Measurements from ENCODE around the gene ADISSP.

ADISSP gene

DNA sequence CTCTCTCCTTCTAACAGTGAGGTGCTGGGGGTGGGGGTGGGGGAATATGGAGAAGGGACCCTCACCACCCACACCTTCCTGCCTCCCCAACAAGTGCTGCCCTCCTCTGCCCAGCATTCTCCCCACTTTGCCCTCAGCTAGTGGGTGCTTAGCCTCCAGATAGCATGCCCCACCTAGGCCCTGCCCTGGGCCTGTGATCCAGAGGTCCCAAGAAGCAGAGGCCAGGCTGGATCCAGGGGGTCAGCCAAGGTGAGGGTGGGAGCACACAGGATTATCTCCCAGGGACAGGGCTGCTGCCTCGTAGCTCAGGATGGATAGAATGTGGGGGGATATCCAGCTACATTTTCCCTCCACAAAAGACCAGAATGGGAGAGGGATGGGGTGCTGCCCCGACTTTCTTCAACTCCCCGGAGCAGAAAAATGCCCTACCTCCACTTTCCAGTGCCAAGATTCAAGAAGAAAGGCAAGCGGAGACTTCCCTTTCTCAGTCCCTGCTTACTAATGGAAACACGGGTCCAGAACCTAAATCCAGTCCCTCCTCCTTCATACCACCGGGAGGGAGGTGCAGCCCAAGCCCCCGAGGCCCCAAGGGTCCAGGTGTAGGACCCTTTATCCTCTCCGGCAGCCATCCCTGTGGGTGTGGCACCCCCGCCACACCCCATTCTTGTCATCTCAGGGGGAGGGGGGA is 987 bp downstream of the ADISSP start:
- Histone ChIP-seq H3K36me3 (ENCODE audit: low read length) (no peaks in the 10 kb centered on the region), H3K27me3 (ENCODE audit: low read length) (no peaks in the 10 kb centered on the region), H3K4me2 (ENCODE audit: low read depth, low read length, poor library complexity, severe bottlenecking) (peak overlapping the region; percentile 80), H3K9me3 (ENCODE audit: insufficient read depth, low read length) (no peaks in the 10 kb centered on the region), H2AFZ (ENCODE audit: low read depth, low read length, severe bottlenecking) (no peak overlapping the region), H3K79me2 (ENCODE audit: insufficient read depth, low read length) (peaks cover 34% of the 10 kb centered on the region), H3K4me3 (ENCODE audit: insufficient read depth, low read length, poor library complexity, severe bottlenecking) (peak overlapping the region; percentile 97), H3K27ac (ENCODE audit: low read depth, low read length) (no peak overlapping the region), H3K9ac (ENCODE audit: low read length) (peak overlapping the region; percentile 92), H4K20me1 (ENCODE audit: low read depth, low read length) (no peaks in the 10 kb centered on the region), H3F3A (ENCODE audit: insufficient read depth) (peaks cover 7% of the 10 kb centered on the region; the same call in 1 of the 2 replicates), H3K9me2 (replicated peaks; ENCODE audit: insufficient read depth, low read length) (no peaks in the 10 kb centered on the region)
- TF ChIP-seq EZH2phosphoT487 (conservative IDR thresholded peaks at IDR 0.05; ENCODE audit: low read length) = no peak
- TF ChIP-seq, protein P1, sequence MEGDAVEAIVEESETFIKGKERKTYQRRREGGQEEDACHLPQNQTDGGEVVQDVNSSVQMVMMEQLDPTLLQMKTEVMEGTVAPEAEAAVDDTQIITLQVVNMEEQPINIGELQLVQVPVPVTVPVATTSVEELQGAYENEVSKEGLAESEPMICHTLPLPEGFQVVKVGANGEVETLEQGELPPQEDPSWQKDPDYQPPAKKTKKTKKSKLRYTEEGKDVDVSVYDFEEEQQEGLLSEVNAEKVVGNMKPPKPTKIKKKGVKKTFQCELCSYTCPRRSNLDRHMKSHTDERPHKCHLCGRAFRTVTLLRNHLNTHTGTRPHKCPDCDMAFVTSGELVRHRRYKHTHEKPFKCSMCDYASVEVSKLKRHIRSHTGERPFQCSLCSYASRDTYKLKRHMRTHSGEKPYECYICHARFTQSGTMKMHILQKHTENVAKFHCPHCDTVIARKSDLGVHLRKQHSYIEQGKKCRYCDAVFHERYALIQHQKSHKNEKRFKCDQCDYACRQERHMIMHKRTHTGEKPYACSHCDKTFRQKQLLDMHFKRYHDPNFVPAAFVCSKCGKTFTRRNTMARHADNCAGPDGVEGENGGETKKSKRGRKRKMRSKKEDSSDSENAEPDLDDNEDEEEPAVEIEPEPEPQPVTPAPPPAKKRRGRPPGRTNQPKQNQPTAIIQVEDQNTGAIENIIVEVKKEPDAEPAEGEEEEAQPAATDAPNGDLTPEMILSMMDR (IDR thresholded peaks at IDR 0.05; ENCODE audit: insufficient read depth, low read length, poor library complexity, severe bottlenecking) = no peak

DNA sequence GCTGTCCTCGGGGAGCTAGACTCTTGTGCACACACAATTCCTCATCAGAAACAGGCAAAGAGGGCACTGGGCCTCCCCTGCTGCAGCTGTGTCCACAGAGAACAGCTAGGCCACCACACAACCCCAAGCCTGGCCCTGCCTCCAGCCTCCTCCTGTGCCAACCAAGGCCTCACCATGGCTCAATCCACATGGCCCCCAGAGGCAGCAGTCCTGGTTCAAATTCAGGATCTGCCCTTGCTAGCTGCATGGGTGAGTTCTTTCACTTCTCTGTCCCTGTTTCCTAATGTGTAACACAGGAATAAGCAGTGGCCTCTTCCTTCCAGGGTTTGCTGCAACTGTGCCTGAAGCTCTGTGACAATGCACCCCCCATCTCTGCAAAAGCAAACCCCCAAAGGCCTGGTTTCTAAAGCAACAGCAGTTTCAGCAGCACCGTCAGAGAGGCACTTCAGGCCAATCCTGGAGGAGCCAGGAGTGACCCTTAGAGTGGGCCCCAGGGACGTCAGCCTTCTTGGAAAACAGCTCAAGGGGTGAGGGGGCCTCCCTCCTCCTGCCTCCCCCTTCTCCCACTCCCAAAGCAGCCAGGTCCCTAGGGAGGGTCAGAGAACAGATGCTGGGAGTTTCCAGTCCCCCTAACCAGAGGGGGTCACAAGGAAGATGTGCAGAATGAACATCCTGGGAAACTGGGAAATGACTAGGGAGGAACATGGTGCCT is 2.2 kb downstream of the ADISSP start:
- TF ChIP-seq EZH2phosphoT487 (conservative IDR thresholded peaks at IDR 0.05; ENCODE audit: low read length) = no peak
- TF ChIP-seq, protein P1 (IDR thresholded peaks at IDR 0.05; ENCODE audit: insufficient read depth, low read length, poor library complexity, severe bottlenecking) = no peak
- Histone ChIP-seq H3K9ac (ENCODE audit: low read length) (no peak overlapping the region), H3K27me3 (ENCODE audit: low read length) (no peaks in the 10 kb centered on the region), H4K20me1 (ENCODE audit: low read depth, low read length) (no peaks in the 10 kb centered on the region), H3K79me2 (ENCODE audit: insufficient read depth, low read length) (peaks cover 44% of the 10 kb centered on the region), H3K9me2 (replicated peaks; ENCODE audit: insufficient read depth, low read length) (no peaks in the 10 kb centered on the region), H3K36me3 (ENCODE audit: low read length) (no peaks in the 10 kb centered on the region), H3K4me3 (ENCODE audit: insufficient read depth, low read length, poor library complexity, severe bottlenecking) (no peak overlapping the region), H3K9me3 (ENCODE audit: insufficient read depth, low read length) (no peaks in the 10 kb centered on the region), H3K4me2 (ENCODE audit: low read depth, low read length, poor library complexity, severe bottlenecking) (no peak overlapping the region), H2AFZ (ENCODE audit: low read depth, low read length, severe bottlenecking) (no peak overlapping the region), H3K27ac (ENCODE audit: low read depth, low read length) (no peak overlapping the region), H3F3A (ENCODE audit: insufficient read depth) (peaks cover 7% of the 10 kb centered on the region; the same call in 1 of the 2 replicates)

DNA sequence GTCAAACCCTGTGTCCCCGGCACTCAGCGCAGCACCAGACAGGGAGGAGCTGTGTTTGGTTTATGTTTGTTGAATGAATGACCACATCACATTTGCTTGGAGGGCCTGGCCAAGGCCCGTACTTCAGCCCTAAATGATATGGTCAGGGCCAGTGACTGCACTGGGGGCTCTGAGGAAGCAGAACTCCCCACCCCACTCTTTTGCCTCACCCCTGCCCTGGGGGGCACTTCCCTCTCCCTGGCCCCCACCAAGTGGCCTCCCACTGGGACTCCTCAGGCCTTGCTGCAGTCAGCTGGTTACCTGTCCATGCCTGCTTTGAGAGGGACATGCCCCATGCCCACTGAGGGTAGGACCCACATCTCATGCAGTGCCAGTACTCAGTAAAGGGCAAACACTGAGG is 2.9 kb downstream of the ADISSP start:
- Histone ChIP-seq H2AFZ (ENCODE audit: low read depth, low read length, severe bottlenecking) (no peak overlapping the region), H3K9me2 (replicated peaks; ENCODE audit: insufficient read depth, low read length) (no peaks in the 10 kb centered on the region), H3F3A (ENCODE audit: insufficient read depth) (peaks cover 7% of the 10 kb centered on the region; the same call in 1 of the 2 replicates), H3K4me2 (ENCODE audit: low read depth, low read length, poor library complexity, severe bottlenecking) (no peak overlapping the region), H3K36me3 (ENCODE audit: low read length) (no peaks in the 10 kb centered on the region), H3K4me3 (ENCODE audit: insufficient read depth, low read length, poor library complexity, severe bottlenecking) (no peak overlapping the region), H3K9ac (ENCODE audit: low read length) (no peak overlapping the region), H3K79me2 (ENCODE audit: insufficient read depth, low read length) (peaks cover 48% of the 10 kb centered on the region), H3K27ac (ENCODE audit: low read depth, low read length) (no peak overlapping the region), H3K9me3 (ENCODE audit: insufficient read depth, low read length) (no peaks in the 10 kb centered on the region), H3K27me3 (ENCODE audit: low read length) (no peaks in the 10 kb centered on the region), H4K20me1 (ENCODE audit: low read depth, low read length) (no peaks in the 10 kb centered on the region)
- no peak for TF ChIP-seq EZH2phosphoT487 (conservative IDR thresholded peaks at IDR 0.05; ENCODE audit: low read length)
- TF ChIP-seq, protein P1 (IDR thresholded peaks at IDR 0.05; ENCODE audit: insufficient read depth, low read length, poor library complexity, severe bottlenecking) = no peak

Data from SU-DHL-6 (cell line).